Measurements from ENCODE around the gene HDLBP. TPM values are rescaled to one million over a fixed set of nuclear protein-coding genes. Genes with fewer than 3 reads are reported as not detected.

Gene HDLBP
- total RNA-seq, 1 donor from 2014 or later = 922 TPM

- H3K9me3 Mint-ChIP-seq (ENCODE audit: unreplicated experiment) = no peaks in the 10 kb centered on the region
- Histone ChIP-seq H4K20me1 (ENCODE audit: insufficient read depth, low read length) (peaks cover 77% of the 10 kb centered on the region), H3K9ac (ENCODE audit: low read length) (no peak overlapping the region), H2AFZ (ENCODE audit: low read depth, low read length) (no peak overlapping the region), H3K27ac (ENCODE audit: low read depth, low read length) (no peak overlapping the region), H3K4me1 (ENCODE audit: insufficient read depth, low read length) (peaks cover 7% of the 10 kb centered on the region), H3K27me3 (ENCODE audit: insufficient read depth, low read length) (no peaks in the 10 kb centered on the region), H3K9me3 (ENCODE audit: insufficient read depth, low read depth, low read length) (no peaks in the 10 kb centered on the region), H3K4me3 (ENCODE audit: insufficient read depth, low read depth, low read length) (no peak overlapping the region), H3K4me2 (ENCODE audit: low read length) (peak overlapping the region; percentile 61), H3K79me2 (ENCODE audit: insufficient read depth, low read length) (peaks cover 36% of the 10 kb centered on the region), H3K36me3 (ENCODE audit: insufficient read depth, low read length) (peaks cover 46% of the 10 kb centered on the region)
- H3K4me1 Mint-ChIP-seq (ENCODE audit: low read depth, unreplicated experiment) = peaks cover 35% of the 10 kb centered on the region
- H3K36me3 Mint-ChIP-seq (ENCODE audit: low read depth, unreplicated experiment) = peaks cover under 1% of the 10 kb centered on the region
- H3K27ac Mint-ChIP-seq (ENCODE audit: unreplicated experiment) = peak overlapping the region; percentile 90
- DNase-seq (ENCODE audit: low read depth) (peak; percentile 52), FAIRE-seq (no peak)
- no peak for TF ChIP-seq CTCF (IDR thresholded peaks at IDR 0.05; ENCODE audit: insufficient read depth, low read depth, low read length)
- TF ChIP-seq EZH2 (IDR thresholded peaks at IDR 0.05; ENCODE audit: insufficient read depth, low read length) = no peak
- no peaks in the 10 kb centered on the region for H3K27me3 Mint-ChIP-seq (ENCODE audit: low read depth, unreplicated experiment)
- H3K4me3 Mint-ChIP-seq (ENCODE audit: unreplicated experiment) = peak overlapping the region; percentile 41
Observed at GRCh38 chr2:241354668-241355658, 39.5 kb upstream of the HDLBP start.

- peaks cover 4% of the 10 kb centered on the region for H3K4me1 ChIP-seq (ENCODE audit: insufficient read depth, low read length)
- no peaks in the 10 kb centered on the region for H3K9me3 Mint-ChIP-seq (ENCODE audit: unreplicated experiment)
- TF ChIP-seq EZH2 (IDR thresholded peaks at IDR 0.05; ENCODE audit: insufficient read depth, low read length) = no peak
- no peak for TF ChIP-seq CTCF (IDR thresholded peaks at IDR 0.05; ENCODE audit: insufficient read depth, low read depth, low read length)
- H3K27me3 Mint-ChIP-seq (ENCODE audit: low read depth, unreplicated experiment) = no peaks in the 10 kb centered on the region
- no peaks in the 10 kb centered on the region for H3K27me3 ChIP-seq (ENCODE audit: insufficient read depth, low read length)
- DNase-seq (ENCODE audit: low read depth) = no peak
- no peaks in the 10 kb centered on the region for H3K9me3 ChIP-seq (ENCODE audit: insufficient read depth, low read depth, low read length)
- no peak overlapping the region for H3K4me3 Mint-ChIP-seq (ENCODE audit: unreplicated experiment)
- no peak overlapping the region for H2AFZ ChIP-seq (ENCODE audit: low read depth, low read length)
- no peak overlapping the region for H3K27ac ChIP-seq (ENCODE audit: low read depth, low read length)
- H3K4me2 ChIP-seq (ENCODE audit: low read length) = no peak overlapping the region
- peaks cover 13% of the 10 kb centered on the region for H3K4me1 Mint-ChIP-seq (ENCODE audit: low read depth, unreplicated experiment)
- H3K36me3 Mint-ChIP-seq (ENCODE audit: low read depth, unreplicated experiment) = peaks cover 6% of the 10 kb centered on the region
- H3K4me3 ChIP-seq (ENCODE audit: insufficient read depth, low read depth, low read length) = no peak overlapping the region
- FAIRE-seq = no peak
- H3K79me2 ChIP-seq (ENCODE audit: insufficient read depth, low read length) = peaks cover 11% of the 10 kb centered on the region
- H4K20me1 ChIP-seq (ENCODE audit: insufficient read depth, low read length) = peaks cover 54% of the 10 kb centered on the region
- H3K36me3 ChIP-seq (ENCODE audit: insufficient read depth, low read length) = peaks cover 58% of the 10 kb centered on the region
- no peak overlapping the region for H3K9ac ChIP-seq (ENCODE audit: low read length)
- H3K27ac Mint-ChIP-seq (ENCODE audit: unreplicated experiment) = no peak overlapping the region
Observed at GRCh38 chr2:241352227-241352626, 36.8 kb upstream of the HDLBP start.

GRCh38 chr2:241351640-241352031 lies 36.2 kb upstream of the HDLBP start:
- Histone ChIP-seq H3K27me3 (ENCODE audit: insufficient read depth, low read length) (no peaks in the 10 kb centered on the region), H2AFZ (ENCODE audit: low read depth, low read length) (no peak overlapping the region), H3K36me3 (ENCODE audit: insufficient read depth, low read length) (peaks cover 64% of the 10 kb centered on the region), H4K20me1 (ENCODE audit: insufficient read depth, low read length) (peaks cover 51% of the 10 kb centered on the region), H3K9me3 (ENCODE audit: insufficient read depth, low read depth, low read length) (no peaks in the 10 kb centered on the region), H3K79me2 (ENCODE audit: insufficient read depth, low read length) (peaks cover 5% of the 10 kb centered on the region), H3K4me1 (ENCODE audit: insufficient read depth, low read length) (peaks cover 3% of the 10 kb centered on the region), H3K4me3 (ENCODE audit: insufficient read depth, low read depth, low read length) (no peak overlapping the region), H3K27ac (ENCODE audit: low read depth, low read length) (no peak overlapping the region), H3K4me2 (ENCODE audit: low read length) (no peak overlapping the region), H3K9ac (ENCODE audit: low read length) (no peak overlapping the region)
- no peak for FAIRE-seq
- Mint-ChIP-seq H3K27me3 (ENCODE audit: low read depth, unreplicated experiment) (no peaks in the 10 kb centered on the region), H3K36me3 (ENCODE audit: low read depth, unreplicated experiment) (peaks cover 7% of the 10 kb centered on the region), H3K4me1 (ENCODE audit: low read depth, unreplicated experiment) (peaks cover 13% of the 10 kb centered on the region), H3K9me3 (ENCODE audit: unreplicated experiment) (no peaks in the 10 kb centered on the region), H3K4me3 (ENCODE audit: unreplicated experiment) (no peak overlapping the region), H3K27ac (ENCODE audit: unreplicated experiment) (no peak overlapping the region)
- TF ChIP-seq CTCF (IDR thresholded peaks at IDR 0.05; ENCODE audit: insufficient read depth, low read depth, low read length) (no peak), EZH2 (IDR thresholded peaks at IDR 0.05; ENCODE audit: insufficient read depth, low read length) (no peak)
- no peak for DNase-seq (ENCODE audit: low read depth)

Data from astrocyte (in vitro differentiated cells and primary cell).